Activated CD4-positive, alpha-beta T cell treated with anti-CD3 and anti-CD28 coated beads for 1 hour (primary cell): ENCODE measurements around the gene CCDC88C.
"Not testable (repeated sequence)": the region's sequence is repeated elsewhere in the genome, so short reads cannot be mapped to it uniquely, and the experiment has no call there.

Experiments
- DNase-seq: peaks from one replicate; pipeline ENCODE4 v3.0.0-alpha.2; 2020

Gene CCDC88C

GRCh38 chr14:91417120-91417982, at the start of gene CCDC88C:
Gene CCDC88C (minus strand): TSS chr14:91417820. CDS start chr14:91417690, 130 bp downstream.
- DNase-seq, result peak; percentile 67

- DNase-seq, result no peak
These were observed 48.6 kb upstream of the CCDC88C start for GRCh38 chr14:91466192-91466591.

- no peak for DNase-seq
These were observed 47.1 kb upstream of the CCDC88C start for GRCh38 chr14:91464615-91465205.

GRCh38 chr14:91458612-91459011, 41.0 kb upstream of the CCDC88C start:
- DNase-seq, result no peak

GRCh38 chr14:91456283-91456682, 38.7 kb upstream of the CCDC88C start:
- DNase-seq, result no peak

- DNase-seq, result no peak
These were observed 37.0 kb upstream of the CCDC88C start for GRCh38 chr14:91454580-91454979.

- DNase-seq, result no peak
These were observed 36.5 kb upstream of the CCDC88C start for GRCh38 chr14:91454155-91454554.

- DNase-seq, result no peak
These were observed 36.1 kb upstream of the CCDC88C start for GRCh38 chr14:91453744-91454143.

- DNase-seq, result no peak
These were observed 26.9 kb upstream of the CCDC88C start for GRCh38 chr14:91444335-91445020.

GRCh38 chr14:91439345-91439744, 21.7 kb upstream of the CCDC88C start:
- no peak for DNase-seq

GRCh38 chr14:91438845-91439244, 21.2 kb upstream of the CCDC88C start:
- DNase-seq, result no peak

- not testable (repeated sequence) for DNase-seq
These were observed 18.6 kb upstream of the CCDC88C start for GRCh38 chr14:91436266-91436665.

- no peak for DNase-seq
These were observed 11.8 kb upstream of the CCDC88C start for GRCh38 chr14:91429385-91429784.

GRCh38 chr14:91428931-91429330, 11.3 kb upstream of the CCDC88C start:
- not testable (repeated sequence) for DNase-seq

GRCh38 chr14:91425531-91425944, 7.9 kb upstream of the CCDC88C start:
- DNase-seq, result not testable (repeated sequence)

GRCh38 chr14:91424813-91425530, 7.4 kb upstream of the CCDC88C start:
- no peak for DNase-seq

GRCh38 chr14:91420686-91421085, 3.1 kb upstream of the CCDC88C start:
- no peak for DNase-seq

GRCh38 chr14:91419451-91419850, 1.8 kb upstream of the CCDC88C start:
- DNase-seq, result no peak

- no peak for DNase-seq
These were observed 1.4 kb upstream of the CCDC88C start for GRCh38 chr14:91419044-91419397.

GRCh38 chr14:91418387-91419043, 895 bp upstream of the CCDC88C start:
- peak; percentile 75 for DNase-seq

GRCh38 chr14:91417983-91418386, 365 bp upstream of the CCDC88C start:
- peak; percentile 59 for DNase-seq

GRCh38 chr14:91416744-91417119, 888 bp downstream of the CCDC88C start:
- DNase-seq, result no peak
